Prostate gland (tissue), 2 donors: Measurements from ENCODE around the gene APPL1. TPM values are rescaled to one million over a fixed set of nuclear protein-coding genes. Genes with fewer than 3 reads are reported as not detected.

ENCODE experiments used
- DNase-seq: peaks from one replicate; pipeline ENCODE4 v3.0.0-alpha.2; 2019; ENCODE audit warnings: low spot score
- H3K27ac ChIP-seq, 2 donors: fragments of 200-600 bp; sonication (generic); 2 replicates each; pipeline ENCODE4 v1.5.1; 2017 to 2019
- H3K27me3 ChIP-seq: fragments of 200-600 bp; sonication (generic); replicated peaks from 2 replicates; pipeline ENCODE4 v1.5.1; 2019; ENCODE audit not compliant: insufficient read depth
- H3K36me3 ChIP-seq, 2 donors: fragments of 200-600 bp; sonication (generic); 1 replicate in 1 of 2; 2 replicates in 1 of 2; pipeline versions ENCODE4 v1.5.1 to v1.8.1; 2017 to 2019
- H3K4me1 ChIP-seq: fragments of 200-600 bp; sonication (generic); replicated peaks from 2 replicates; pipeline ENCODE4 v1.5.1; 2019
- H3K4me3 ChIP-seq, 2 donors: fragments of 200-600 bp; sonication (generic); 2 replicates each; pipeline ENCODE4 v1.5.1; 2017 to 2019
- H3K9me3 ChIP-seq: fragments of 200-600 bp; sonication (generic); 2 replicates; pipeline ENCODE4 v1.5.1; 2017
- POLR2A ChIP-seq: fragments of 450-650 bp; IDR thresholded peaks from one replicate; pipeline ENCODE4 v1.6.1; 2016; ENCODE audit warnings: antibody characterized with exemption, mild to moderate bottlenecking
- POLR2AphosphoS5 ChIP-seq: sonication (generic); formaldehyde crosslinking; IDR thresholded peaks from one replicate; pipeline ENCODE4 v1.6.1; 2017; ENCODE audit warnings: antibody characterized with exemption
- WGBS: methylation state at CpG from one replicate; pipeline ENCODE4 v1.1.5; 2018; 5-methylcytosine and 5-hydroxymethylcytosine counted together
- intact Hi-C: fragments of 100-400 bp; cut with DNase I; formaldehyde crosslinking; loops from one replicate; pipeline ENCODE4 v1.14.2; 2022
- total RNA-seq, 2 donors: library from RNA; depleted of rRNA; stranded (reverse); fragments of >200 nt; gene quantifications; one replicate each; pipeline ENCODE4 v1.1.0, GENCODE V29; 2016
- TF ChIP-seq, protein P1 (sequence below), 4 experiments: fragments of 200-600 bp in 2 of 4; fragments of 450-650 bp in 2 of 4; sonication (generic) in 2 of 4; IDR thresholded peaks; 1 replicate in 3 of 4; 2 replicates in 1 of 4; pipeline ENCODE4 v1.5.1; 2016 to 2019; ENCODE audit warnings: antibody characterized with exemption in 4 of 4, mild to moderate bottlenecking in 2 of 4, moderate library complexity in 2 of 4

Gene APPL1, protein sequence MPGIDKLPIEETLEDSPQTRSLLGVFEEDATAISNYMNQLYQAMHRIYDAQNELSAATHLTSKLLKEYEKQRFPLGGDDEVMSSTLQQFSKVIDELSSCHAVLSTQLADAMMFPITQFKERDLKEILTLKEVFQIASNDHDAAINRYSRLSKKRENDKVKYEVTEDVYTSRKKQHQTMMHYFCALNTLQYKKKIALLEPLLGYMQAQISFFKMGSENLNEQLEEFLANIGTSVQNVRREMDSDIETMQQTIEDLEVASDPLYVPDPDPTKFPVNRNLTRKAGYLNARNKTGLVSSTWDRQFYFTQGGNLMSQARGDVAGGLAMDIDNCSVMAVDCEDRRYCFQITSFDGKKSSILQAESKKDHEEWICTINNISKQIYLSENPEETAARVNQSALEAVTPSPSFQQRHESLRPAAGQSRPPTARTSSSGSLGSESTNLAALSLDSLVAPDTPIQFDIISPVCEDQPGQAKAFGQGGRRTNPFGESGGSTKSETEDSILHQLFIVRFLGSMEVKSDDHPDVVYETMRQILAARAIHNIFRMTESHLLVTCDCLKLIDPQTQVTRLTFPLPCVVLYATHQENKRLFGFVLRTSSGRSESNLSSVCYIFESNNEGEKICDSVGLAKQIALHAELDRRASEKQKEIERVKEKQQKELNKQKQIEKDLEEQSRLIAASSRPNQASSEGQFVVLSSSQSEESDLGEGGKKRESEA
- 10 to 100 TPM; 32.3 to 47.3 TPM for total RNA-seq

DNA sequence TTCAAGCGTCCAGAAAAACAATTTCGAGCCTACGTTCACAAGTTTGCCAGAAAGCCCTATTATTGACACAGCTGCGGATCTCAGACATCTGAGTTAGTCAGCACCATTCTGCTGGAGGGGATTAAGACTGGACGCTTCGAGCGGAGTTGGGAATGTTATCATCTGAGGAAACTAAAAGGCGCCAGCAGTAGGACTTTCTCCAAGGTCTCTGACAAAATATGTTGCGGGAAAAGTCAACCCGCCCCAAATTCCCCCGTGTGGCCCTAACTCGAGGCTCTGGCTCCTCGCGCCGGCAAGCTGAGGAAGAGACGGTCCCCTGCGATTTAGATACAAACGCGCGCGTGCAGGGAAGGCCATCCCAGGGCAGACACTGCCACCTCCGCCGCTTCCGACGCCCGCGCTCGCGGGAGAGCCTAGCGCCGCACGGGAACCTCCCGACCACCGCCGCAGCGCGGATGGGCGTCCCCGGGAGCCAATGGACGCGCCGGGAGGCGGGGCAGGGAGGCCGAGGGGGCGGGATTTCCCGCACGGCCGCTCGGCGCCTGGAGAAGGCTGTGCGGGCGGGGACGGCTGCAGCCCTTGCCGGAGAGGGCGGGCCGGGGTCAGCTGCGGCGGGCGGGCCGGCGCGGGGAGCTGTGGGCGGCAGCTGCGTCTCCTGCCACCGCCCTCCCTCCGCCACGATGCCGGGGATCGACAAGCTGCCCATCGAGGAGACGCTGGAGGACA, at the start of gene APPL1:
TSS of gene APPL1 (plus strand) at position 526 of the 726 bp plus-strand sequence. CDS start at position 681, 155 bp downstream.
- peak; percentile 91 for DNase-seq
- under 1% methylated on average over 44 of the region's 71 CpGs for WGBS
- intact Hi-C loops, result loop anchor here (5.0 to 10.0 kb wide), 3 partner anchors 230 to 523 kb away; partner anchors contain the start of gene ARF4
- peak within 1 kb of the TSS; percentile 82 to 83 for H3K4me3 ChIP-seq
- H3K9me3 ChIP-seq, result no peaks in the 10 kb centered on the region
- no peaks in the 10 kb centered on the region for H3K27me3 ChIP-seq
- peak; percentile 81 for TF ChIP-seq POLR2A
- TF ChIP-seq POLR2AphosphoS5, result peak; percentile 72
- TF ChIP-seq, protein P1, sequence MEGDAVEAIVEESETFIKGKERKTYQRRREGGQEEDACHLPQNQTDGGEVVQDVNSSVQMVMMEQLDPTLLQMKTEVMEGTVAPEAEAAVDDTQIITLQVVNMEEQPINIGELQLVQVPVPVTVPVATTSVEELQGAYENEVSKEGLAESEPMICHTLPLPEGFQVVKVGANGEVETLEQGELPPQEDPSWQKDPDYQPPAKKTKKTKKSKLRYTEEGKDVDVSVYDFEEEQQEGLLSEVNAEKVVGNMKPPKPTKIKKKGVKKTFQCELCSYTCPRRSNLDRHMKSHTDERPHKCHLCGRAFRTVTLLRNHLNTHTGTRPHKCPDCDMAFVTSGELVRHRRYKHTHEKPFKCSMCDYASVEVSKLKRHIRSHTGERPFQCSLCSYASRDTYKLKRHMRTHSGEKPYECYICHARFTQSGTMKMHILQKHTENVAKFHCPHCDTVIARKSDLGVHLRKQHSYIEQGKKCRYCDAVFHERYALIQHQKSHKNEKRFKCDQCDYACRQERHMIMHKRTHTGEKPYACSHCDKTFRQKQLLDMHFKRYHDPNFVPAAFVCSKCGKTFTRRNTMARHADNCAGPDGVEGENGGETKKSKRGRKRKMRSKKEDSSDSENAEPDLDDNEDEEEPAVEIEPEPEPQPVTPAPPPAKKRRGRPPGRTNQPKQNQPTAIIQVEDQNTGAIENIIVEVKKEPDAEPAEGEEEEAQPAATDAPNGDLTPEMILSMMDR (IDR thresholded peaks at IDR 0.05), result peak in 1 of 4 experiments; percentile 25
- peaks cover 3% of the 10 kb centered on the region for H3K4me1 ChIP-seq
- peak within 1 kb of the TSS; percentile 88 to 93 for H3K27ac ChIP-seq
- H3K36me3 ChIP-seq, result no peaks in the 10 kb centered on the region

DNA sequence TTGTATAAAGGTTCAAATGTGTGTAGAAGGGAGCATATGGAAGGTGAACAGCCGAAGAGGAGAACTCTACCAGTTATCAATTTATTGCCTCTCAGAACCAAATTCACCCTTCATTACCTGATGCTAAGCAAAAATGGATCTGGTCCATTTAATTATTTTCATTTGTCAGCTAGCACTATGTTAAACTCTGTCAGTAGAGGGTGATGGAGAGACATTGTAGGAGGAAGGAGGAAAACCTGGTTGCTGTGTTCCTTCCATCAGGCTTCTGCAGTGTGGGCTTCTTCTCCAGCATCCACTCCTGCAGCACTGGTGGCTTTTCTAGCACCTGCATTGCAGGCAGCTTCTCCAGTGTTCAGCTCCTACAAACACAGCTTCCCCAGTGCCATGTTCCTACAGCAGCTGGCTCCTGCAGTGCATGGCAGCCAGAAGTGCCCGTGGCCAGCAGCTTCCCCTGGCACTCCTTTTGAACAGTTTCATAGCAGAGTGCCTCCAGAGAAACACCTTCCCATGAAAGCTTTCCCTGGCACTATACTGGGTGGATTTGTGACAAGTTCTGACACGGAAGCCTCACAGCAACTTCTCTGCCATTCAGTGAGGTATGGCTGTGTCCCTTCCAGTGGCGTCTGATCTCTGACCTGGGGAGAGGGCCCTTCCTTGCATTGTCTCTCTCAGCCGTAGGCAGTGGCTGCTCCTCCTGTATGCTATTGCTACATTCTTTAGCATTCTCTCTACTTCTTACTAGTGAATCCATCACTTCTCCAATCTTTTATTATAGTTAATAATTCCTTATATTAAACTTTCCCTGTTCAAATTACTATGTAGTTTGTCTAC, 47.7 kb upstream of the APPL1 start:
- no peaks in the 10 kb centered on the region for H3K36me3 ChIP-seq
- H3K4me3 ChIP-seq, result no peak overlapping the region
- no peaks in the 10 kb centered on the region for H3K9me3 ChIP-seq
- no peak for DNase-seq
- TF ChIP-seq, protein P1 (IDR thresholded peaks at IDR 0.05), result no peak
- TF ChIP-seq POLR2AphosphoS5, result no peak
- no peak for TF ChIP-seq POLR2A
- no peak overlapping the region for H3K27ac ChIP-seq
- no peaks in the 10 kb centered on the region for H3K27me3 ChIP-seq
- no peaks in the 10 kb centered on the region for H3K4me1 ChIP-seq
- intact Hi-C loops, result no loop called here
- WGBS, result 55% methylated on average over 5 of the region's 5 CpGs

DNA sequence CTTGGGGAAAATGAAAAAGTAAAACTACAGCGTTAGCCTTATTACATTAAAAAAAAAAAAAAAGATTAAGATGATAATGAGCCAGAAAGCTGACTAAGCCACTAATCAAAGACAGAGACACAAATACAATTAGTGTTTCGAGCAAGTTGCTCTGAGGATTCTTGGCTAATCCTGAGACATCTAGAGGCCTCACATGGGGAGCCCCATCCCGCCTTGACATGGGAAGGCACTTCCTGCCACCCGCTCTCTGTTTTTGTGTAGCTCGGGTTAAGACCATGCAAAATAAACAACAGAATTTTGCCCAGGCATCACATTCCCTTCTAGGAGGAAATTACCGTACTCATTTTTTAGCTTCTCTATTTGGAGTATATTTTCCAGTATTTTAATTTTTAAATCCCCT, 43.0 kb upstream of the APPL1 start:
- intact Hi-C loops, result no loop called here
- Histone ChIP-seq H3K36me3 (no peaks in the 10 kb centered on the region), H3K27ac (no peak overlapping the region), H3K27me3 (no peaks in the 10 kb centered on the region), H3K4me3 (no peak overlapping the region), H3K9me3 (no peaks in the 10 kb centered on the region), H3K4me1 (no peaks in the 10 kb centered on the region)
- DNase-seq, result no peak
- WGBS, result 48% methylated on average over 6 of the region's 6 CpGs
- TF ChIP-seq, protein P1 (IDR thresholded peaks at IDR 0.05), result no peak
- TF ChIP-seq POLR2A, result no peak
- no peak for TF ChIP-seq POLR2AphosphoS5

DNA sequence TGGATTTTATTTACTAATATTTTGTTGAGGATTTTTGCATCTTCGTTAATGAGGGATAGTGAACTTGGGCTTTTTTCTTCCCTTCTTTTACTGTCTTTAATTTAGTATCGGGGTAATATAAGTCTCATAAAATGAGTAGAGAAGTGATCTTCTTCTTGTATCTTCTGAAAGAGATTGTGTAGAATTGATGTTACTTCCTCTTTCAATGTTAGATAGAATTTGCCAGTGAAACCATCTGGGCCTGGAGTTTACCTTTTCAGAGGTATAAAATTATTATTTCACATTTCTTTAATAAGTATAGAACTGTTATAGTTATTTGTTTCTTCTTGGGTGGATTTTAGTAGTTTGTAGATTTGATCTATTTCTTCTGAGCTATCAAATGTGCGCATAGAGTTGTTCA, 35.5 kb upstream of the APPL1 start:
- no peak for TF ChIP-seq POLR2A
- no peak for TF ChIP-seq POLR2AphosphoS5
- TF ChIP-seq, protein P1 (IDR thresholded peaks at IDR 0.05), result no peak
- no peak overlapping the region for H3K4me3 ChIP-seq
- H3K4me1 ChIP-seq, result no peaks in the 10 kb centered on the region
- 92% methylated on average over 3 of the region's 3 CpGs for WGBS
- no peak overlapping the region for H3K27ac ChIP-seq
- no peaks in the 10 kb centered on the region for H3K36me3 ChIP-seq
- H3K27me3 ChIP-seq, result no peaks in the 10 kb centered on the region
- no peaks in the 10 kb centered on the region for H3K9me3 ChIP-seq
- no peak for DNase-seq
- intact Hi-C loops, result no loop called here
